HG03571 (cell line): ENCODE results near the gene CLSTN3.
"Not testable (repeated sequence)": the region's sequence is repeated elsewhere in the genome, so short reads cannot be mapped to it uniquely, and the experiment has no call there.

Experiments used
- ATAC-seq: cut with Tn5 transposase; IDR thresholded peaks from one replicate; pipeline ENCODE4 v1.9.1; 2021; ENCODE audit not compliant: unreplicated experiment

The CLSTN3 gene

DNA sequence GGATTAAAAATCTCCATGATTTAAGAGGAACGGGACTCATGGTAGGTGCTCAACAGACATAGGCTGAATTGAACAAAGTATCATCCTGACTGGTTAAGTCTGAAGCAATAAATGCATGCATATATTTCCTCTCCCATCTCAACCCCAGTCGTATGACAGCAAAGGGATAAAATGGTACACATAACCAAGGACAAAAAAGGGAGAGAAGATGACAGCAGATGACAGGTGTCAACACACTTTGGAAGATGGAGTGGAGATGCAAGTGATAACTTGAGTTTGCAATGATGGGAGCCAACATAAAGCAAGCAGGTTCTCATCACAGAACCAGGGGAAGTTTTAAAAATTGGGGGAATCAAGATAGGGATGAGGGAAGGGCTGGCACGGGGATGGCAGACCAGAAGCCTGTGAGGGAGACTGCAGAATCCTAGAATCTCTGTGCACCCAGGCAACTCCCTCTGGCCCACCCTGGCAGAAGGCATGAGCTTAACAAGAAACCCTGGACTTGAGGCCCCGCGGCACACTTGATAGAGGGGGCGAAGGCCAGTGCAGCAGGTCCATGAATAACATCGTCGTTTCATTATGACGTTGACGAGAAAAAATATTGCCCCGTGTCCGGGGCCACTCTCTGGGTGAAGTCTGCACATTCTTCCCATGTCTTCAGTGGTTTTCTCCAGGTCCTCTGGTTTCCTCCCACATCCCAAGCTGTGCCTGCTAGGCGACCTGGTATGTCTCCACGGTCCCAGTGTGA is 26.2 kb upstream of the CLSTN3 start:
- ATAC-seq = no peak

DNA sequence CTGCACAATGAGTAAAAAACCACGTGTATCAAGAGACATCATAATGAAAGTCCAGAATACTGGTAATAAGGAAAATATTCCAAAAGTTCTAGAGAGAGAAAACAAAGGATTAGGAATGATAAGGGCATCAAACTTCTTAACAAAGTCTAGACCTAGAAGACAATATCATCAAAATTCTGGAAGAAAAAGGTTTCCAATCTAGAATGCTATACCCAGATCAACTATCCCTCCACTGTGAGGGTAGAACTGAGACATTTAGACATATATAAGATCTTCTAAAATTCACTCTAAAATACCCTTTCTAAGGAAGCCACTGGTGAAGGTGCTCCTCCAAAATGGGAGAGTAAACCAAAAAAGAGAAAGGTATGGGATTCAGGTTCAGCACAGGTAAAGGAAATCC is 24.1 kb upstream of the CLSTN3 start:
- no peak for ATAC-seq

DNA sequence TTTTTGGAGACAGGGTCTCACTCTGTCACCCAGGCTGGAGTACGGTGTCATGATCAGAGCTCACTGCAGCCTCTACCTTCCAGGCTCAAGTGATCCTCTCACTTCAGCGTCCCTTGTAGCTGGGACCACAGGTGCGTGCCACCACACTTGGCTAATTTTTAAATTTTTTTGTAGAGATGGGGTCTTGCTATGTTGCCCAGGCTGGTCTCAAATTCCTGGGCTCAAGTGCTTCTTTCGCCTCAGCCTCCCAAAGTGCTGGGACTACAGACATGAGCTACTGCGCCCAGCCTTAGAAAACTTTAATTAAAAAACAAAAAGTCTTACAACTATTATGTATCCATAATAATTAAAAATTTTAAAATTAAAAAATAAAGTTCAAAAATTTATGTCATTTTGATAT is 23.0 kb upstream of the CLSTN3 start:
- not testable (repeated sequence) for ATAC-seq

DNA sequence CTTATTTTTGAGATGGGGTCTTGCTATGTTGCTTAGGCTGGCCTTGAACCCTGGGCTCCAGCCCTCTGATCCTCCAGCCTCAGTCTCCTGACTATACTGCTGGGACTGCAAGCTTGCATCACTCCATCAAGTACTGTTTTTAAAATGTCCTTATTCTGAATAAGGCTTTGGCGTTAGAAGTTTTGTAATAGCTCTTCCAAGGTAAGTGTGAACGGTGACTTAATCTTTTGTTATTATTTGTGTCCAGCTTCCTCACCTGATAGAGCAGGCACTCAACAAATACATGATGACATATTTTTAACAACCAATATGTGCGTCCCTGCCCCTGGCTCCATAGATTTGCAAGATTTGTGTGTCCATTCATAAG is 22.6 kb upstream of the CLSTN3 start:
- no peak for ATAC-seq

DNA sequence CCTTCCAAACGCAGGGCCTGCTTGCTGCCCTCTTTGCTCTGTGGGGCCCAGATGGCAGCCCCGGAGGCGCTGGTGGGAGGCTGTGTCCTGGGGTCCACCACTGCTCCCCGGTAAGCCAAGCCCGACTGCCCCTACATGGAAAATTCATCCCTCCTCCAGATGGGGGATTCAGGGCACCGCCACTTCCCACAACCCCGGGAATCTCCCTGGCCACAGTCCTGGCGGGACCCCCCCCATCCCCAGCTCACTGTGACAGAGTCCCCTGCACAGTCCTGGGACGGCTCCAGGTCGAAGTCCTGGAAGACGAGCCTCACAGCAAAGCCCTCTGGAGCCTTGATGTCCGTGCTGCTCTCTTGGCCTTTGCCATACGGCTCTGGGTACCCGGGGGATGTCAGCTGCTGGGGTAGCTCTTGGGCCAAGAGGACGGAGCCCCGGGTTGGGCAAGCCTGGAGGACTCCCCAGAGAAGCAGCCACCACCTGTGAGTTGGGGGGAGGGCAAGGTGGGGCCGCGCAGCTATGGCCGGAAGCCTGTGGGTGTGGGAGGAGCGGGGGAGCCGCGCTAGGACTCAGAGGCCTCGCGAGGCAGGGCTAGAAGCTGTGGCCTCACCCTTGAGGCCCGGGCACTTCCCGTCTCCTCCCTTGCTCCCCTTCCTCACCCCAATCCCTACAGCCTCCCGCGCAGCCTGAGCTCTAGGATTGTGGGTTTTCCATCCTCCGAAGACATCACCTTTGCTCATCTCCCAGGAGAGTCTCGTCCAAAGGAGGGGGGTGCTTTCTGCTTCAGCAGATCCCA is 22.0 kb upstream of the CLSTN3 start:
- ATAC-seq = peak; percentile 90

DNA sequence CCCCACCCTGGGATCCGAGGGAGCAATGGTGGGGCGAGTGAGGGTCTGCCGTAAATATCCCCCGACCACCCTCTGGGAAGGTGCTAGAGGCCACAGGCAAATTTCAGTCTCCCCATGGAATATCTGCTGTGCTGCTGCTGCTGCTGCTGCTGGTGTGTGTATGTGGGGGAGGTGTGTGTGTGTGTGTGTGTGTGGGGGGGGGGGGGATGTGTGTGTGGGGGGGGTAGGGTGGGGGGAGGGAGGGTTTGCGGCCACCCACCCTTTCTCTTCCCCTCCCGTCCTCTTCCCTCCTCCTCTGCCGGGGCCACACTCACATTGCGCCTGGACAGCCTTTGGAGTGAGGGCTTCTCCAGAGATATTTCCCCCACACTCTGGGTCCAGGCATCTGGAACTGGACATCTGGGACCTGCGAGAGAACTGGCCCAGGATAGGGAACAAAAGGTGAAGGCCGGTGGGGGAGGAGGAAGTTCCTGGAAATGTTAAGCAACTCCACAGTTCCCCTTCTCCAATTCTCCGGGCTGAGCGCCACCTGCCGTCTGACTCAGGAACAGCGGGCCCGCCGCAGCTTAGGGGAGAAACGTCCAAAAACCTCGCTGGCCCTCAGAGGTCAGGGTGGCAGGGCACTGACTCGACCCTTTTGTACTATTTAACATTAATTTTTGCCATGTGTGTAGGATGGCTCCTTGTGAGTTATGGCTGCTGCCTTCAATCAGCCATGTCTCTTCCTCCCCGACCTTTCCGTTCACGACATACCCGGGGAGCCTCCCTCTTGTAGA is 21.2 kb upstream of the CLSTN3 start, which contains the start of gene C1RL:
Gene C1RL (minus strand): TSS at position 419 of the 776 bp plus-strand sequence. CDS start 34 bp downstream, at position 385.
- ATAC-seq = no peak

DNA sequence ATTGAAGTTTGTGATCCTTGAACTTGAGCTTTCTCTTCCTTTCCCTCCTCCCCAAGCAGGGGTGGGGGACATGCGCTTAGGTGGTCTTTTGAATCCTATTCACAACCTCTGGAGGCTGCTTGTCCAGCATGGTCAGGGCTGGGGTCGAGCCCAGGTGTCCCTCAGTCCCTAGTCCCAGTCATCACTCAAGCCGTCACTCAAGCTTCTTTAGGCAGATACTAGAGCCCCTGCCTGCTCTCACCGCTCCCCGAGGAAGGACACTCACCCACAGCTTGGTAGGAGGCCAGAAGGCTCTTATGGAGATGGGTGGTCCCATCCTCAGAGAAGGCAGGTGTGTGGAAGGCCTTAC is 20.6 kb upstream of the CLSTN3 start:
- no peak for ATAC-seq

DNA sequence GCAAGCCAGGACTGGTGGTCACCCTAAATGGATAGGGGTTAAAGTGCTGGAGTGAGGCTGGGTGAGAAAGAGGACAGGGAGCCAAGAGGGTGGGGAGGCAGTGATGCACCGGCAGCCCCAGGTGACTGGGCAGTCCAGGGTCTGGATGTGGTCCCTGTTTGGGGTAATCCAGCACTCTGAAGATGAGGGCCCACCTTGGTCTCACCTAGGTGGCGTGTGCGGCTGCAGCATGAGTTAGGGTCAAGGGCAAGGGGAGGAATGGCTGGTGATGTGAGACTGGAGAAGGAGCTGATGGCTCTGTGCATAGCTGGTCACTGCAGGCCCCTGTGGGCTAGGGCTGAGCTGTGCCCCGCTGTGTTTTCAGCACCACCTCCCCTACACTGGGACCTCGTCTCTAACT is 19.5 kb upstream of the CLSTN3 start:
- no peak for ATAC-seq

DNA sequence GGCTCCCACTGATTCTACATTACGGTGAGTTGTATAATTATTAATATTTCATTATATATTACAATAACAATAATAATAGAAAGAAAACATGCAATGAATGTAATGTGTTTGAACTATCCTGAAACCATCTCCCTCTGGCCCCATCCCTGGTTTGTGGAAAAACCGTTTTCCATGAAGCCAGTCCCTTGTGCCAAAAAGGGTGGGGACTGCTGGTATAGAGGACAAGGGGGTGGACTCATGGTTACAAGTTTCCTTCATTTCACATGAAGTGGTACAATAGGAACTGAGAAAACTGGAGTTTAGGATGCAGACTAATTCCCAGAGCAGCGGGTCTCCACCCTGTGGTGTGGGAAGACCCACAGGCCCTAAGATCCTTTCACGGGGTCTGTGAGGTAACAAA is 18.1 kb upstream of the CLSTN3 start:
- no peak for ATAC-seq

DNA sequence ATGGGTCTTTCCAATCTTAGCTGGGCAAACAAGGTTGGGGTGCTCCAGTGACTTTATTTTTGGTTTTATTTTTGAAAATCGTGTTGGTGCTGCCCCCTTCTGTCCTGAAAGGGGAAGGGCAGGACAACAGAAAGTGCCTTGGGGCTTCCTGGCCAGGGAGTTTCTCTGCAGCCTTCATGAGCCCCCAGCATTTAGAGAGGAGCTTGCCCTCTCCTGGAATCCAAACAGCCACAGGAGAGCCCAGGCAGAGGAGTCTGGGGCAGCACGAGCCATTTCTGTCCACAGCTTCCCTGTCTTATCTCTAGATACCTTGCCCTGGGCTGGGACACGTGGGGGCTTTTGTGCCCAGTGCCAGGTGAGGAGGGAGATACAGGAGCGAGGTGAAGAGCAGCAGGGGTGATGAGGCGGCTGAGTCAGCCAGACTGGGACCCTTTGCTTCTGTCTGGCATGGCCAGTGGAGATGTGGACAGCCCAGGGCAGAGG is 16.7 kb upstream of the CLSTN3 start:
- no peak for ATAC-seq

DNA sequence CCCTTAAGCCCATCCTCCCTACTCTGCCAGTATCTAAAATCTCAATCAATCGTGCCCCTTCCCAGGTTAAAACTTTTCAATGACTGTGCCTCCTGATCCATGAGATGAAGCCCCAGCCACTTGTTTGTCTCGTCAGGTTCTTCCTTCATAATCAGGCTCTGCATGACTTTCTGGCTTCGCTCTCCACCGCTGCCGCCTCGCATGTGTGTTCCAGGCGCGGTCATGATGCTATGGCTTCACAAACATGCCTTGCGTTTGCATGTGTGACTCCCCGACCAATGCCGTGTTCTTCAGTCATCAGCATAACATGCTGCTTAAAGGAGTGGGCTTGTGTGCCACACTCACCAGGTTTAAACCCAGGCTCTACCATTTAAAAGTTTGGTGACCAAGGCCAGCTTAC is 16.2 kb upstream of the CLSTN3 start:
- ATAC-seq = no peak

DNA sequence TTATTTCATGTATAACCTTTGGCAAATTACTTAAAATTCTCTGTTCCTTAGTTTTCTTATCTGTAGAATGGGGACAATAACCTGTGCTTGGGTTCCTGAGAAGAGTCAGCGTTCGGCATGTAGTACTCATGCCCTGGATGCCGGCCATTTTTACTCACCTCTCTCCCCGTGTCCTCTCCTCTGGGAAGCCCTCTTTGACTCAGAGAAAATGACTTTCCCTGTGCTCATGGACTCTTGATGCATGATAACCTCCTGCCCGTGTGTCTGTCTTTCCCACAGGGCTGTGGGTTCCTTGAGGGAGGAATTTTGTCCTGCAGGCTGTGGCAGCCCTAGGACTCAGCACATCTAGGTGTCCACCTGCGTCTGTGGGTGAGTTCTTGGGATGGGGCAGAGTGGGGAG is 15.3 kb upstream of the CLSTN3 start:
- no peak for ATAC-seq

DNA sequence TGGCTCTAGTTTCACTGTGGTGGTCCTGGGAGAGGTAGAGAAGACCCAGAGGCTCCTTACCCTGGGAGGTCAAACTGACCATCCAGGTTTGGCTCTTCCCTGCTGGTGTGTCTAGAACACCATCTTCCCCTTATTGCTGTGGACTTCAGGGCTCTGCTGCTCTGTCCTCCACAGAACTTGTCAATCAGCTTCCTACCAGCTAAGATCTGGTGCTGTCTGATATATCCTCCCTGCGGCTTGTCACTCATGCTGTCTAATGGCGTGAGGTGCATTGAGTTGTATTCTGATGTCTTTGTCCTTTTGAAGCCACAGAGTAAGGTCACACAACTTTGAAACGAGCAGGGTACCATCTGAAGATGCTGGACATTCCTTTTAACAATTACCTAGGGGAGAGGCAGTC is 14.0 kb upstream of the CLSTN3 start:
- ATAC-seq = no peak

DNA sequence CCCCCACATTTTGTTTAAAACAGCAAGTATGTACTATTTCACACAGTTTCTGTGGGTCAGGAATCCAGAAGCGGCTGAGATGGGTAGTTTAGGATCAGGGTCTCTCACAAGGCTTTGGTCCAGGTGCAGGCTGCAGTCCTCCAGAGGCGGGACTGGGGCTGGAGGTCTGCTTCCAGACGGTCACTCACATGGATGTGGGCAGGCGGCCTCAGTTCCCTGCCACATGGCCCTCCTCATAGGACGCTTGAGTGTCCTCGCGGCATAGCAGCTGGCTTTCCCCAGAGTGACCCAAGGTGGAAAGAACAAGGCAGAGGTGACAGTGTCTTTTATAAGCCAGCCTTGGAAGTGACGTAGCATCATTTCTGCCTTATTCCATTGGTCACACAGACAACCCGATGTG is 13.3 kb upstream of the CLSTN3 start:
- no peak for ATAC-seq

DNA sequence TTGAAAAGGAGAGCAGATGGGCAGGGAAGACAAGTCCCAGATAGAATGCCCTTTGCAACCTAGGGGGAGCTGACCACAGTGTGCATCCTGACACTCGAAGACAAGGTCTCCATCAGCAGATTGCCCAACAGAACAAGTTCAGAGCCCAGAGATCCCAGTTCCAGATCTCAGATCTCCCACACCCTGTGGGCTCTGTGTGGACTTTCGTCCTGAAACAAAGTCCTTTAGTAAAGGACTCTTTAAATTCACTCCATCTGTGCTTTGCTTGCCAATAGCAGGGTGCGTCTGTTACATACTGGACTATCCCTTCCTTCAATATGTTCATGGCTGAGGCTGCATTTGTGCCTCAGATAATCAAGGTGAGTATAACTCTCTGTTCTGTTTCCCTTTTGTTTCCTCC is 12.5 kb upstream of the CLSTN3 start:
- no peak for ATAC-seq

DNA sequence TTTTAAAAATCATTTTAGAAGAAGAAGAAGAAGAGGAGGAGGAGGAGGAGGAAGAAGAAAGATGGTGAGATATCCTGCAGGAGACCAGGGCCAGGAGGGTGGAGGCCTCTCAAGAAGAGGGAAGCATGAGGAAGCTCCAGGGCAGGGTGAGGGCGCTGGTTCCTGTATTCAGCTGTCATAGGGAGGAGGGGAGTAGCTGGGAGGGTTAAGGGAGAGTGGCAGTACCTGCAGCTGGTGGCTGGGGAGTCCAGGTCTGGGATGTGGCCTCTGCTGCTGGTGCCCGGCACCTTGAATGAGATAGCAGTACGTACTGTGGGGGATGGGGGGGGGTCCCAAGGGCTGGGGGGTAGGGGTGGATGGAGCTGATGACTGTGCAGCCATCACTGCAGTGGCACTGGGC is 11.3 kb upstream of the CLSTN3 start:
- ATAC-seq = no peak

DNA sequence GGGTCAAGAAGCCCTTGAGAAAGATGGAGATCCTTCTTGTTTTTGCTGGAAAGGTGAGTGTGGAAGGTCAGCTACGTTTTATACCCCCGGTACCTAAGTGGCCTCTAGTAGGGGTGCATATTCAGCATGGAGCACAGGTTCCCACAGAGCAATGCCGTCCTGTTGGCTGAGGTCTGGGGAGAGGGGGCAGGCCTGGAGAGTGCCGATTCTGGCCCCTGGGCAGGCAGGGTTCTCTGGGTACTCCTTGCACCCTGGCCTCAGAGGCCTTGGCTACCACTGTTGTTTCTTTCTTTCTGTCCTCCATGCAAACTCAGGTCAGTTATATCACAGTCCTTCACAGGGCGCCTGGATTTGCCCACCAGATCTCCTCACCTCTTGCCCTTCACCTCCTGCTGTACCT is 10.0 kb upstream of the CLSTN3 start:
- no peak for ATAC-seq

DNA sequence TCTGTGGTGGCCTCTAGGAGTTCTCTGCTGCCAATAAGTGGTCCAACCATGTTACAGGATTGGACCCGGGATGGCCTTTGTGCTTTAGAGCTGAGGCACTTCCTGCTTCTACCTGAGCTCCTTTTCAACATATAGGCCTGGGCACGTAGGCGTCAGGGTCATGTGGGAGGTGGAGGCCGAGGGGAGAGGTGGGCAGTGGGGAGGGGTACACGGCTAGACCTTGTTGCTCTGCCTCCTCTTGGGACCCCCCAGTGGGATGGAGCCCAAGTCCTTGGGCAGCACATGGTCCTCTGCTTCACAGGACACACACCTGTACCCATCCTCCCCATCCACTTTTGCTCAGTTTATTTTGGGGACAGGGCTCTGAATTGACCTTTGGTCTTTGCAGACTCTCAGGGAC is 8.8 kb upstream of the CLSTN3 start:
- no peak for ATAC-seq

DNA sequence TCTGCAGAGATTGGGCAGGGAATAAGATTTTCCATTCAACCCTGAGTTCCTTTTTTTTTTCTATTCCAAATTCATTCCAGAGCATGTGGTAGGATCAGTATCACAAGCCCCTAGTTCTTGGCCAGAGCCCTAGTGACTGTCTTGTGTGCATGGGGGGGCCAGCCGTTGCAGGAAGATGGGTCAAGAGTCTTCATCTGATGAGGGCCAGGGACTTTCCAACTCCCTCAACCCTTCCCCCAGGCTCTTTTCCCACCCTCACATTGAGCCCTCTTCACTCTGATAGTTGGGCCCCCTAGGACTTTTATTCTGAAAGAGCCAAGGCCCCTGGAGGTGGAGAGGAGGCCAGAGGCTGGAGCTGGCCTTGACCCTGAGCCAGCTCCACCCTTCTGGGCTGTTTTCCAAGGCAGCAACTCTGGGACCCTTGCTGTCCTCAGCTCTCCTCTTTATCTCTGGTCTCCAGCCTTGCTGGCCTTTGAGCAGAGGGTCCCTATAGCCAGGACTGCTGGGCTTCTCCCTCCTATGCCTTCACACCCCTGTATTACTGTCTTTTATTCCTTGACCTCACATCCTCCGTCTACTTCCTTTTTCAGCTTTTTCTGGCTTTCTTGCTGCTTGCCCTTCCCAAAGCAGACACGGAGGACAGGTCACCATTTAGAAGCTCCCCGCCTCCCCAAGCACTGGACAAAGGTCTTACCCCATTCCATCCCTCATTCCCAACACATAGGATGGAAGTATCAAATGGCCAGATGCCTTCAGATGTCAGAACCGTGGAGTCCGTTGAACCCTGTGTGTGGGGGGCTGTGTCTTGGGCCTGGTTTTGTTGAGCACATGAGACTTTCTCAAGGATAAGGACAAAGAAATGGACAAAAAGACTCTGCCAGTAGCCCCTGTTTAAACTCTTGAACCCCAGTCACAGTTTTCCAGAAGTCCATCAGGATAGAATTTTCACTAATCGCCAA is 7.1 kb upstream of the CLSTN3 start:
- no peak for ATAC-seq

DNA sequence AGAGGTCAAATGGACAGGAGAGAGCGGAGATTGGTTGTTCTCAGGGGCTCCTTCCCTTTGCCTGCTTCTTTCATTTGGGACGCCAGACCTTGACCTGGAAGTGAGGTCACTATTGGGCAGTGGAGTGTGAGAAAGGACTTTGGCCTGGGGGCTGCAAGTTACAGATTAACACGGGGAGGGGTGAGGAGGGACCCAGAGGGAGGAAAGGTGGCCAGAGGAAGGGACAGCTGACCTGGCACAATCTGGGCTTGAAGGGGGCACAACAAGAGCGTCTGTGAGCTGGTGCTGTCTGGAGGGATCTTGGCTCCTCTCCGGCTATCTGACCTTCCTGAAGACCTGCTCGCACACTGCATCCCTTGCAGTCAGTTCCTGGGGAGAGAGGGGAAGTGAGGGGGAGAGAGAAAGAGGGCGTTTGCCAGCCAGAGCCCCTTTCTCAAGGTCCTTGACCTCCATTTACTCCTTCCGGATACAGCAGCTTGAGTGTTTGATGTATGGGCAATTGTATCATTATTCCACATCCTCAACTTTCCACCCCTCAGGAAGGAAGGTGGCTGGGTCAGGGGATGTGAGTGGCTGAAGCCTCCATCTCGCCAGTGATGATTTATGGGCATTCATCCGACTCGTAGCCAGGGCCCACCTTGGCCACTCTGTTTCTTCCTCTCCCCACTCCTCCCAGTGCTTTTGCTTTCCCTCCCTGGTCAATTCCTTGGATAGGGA is 6.2 kb upstream of the CLSTN3 start:
- no peak for ATAC-seq
